SK-N-SH (cell line): ENCODE results near the gene NLGN1. TPM values are rescaled to one million over a fixed set of nuclear protein-coding genes. Genes with fewer than 3 reads are reported as not detected.
A peak's percentile ranks its signal among the peaks of the same experiment; 100 is the strongest.

ENCODE experiments used
- CTCF ChIA-PET: fragments of 300-600, 350-600 bp; formaldehyde crosslinking; extraction: SDS; loops from one replicate; lab custom pipeline; 2021; lab: Yijun Ruan, JAX
- POLR2A ChIA-PET: fragments of 350-600 bp; sonication (Branson Sonifier 250); formaldehyde crosslinking; extraction: SDS; loops from one replicate; lab custom pipeline; 2020; ENCODE audit warnings: antibody characterized with exemption, inconsistent platforms; lab: Yijun Ruan, JAX
- DNase-seq: peaks from one replicate; pipeline ENCODE4 v3.0.0; 2012
- H2AFZ ChIP-seq: fragments of 200-600 bp; sonication (generic); 2 replicates; pipeline ENCODE4 v1.8.1; 2016; ENCODE audit warnings: antibody characterized with exemption, mild to moderate bottlenecking, low read depth
- H3F3A ChIP-seq: fragments of 200-600 bp; sonication (generic); replicated peaks from 2 replicates; pipeline ENCODE3; 2016; ENCODE audit warnings: antibody characterized with exemption, mild to moderate bottlenecking; ENCODE audit not compliant: insufficient read depth
- H3K27ac ChIP-seq, 2 experiments: fragments of 200-500 bp in 1 of 2; fragments of 200-600 bp in 1 of 2; sonication (Bioruptor generic) in 1 of 2; sonication (generic), shearing (Covaris generic) in 1 of 2; 2 replicates each; pipeline versions ENCODE4 v1.5.1 to v1.6.1; 2014 to 2016; ENCODE audit warnings: low read depth in 2 of 2, inconsistent platforms in 1 of 2, low read length in 1 of 2, mild to moderate bottlenecking in 1 of 2, mixed read lengths in 1 of 2
- H3K27me3 ChIP-seq: fragments of 200-600 bp; sonication (generic), shearing (Covaris generic); 2 replicates; pipeline ENCODE4 v1.6.1; 2016; ENCODE audit warnings: mixed run types; ENCODE audit not compliant: insufficient read depth
- H3K36me3 ChIP-seq, 2 experiments: fragments of 200-500 bp in 1 of 2; fragments of 200-600 bp in 1 of 2; sonication (Bioruptor generic) in 1 of 2; sonication (generic) in 1 of 2; replicated peaks in 1 of 2; 2 replicates each; pipeline versions ENCODE3 to v1.5.1; 2014 to 2016; ENCODE audit warnings: low read length in 1 of 2, mild to moderate bottlenecking in 1 of 2; ENCODE audit not compliant: insufficient read depth in 2 of 2, control insufficient read depth in 1 of 2
- H3K4me1 ChIP-seq, 2 experiments: fragments of 200-500 bp in 1 of 2; fragments of 200-600 bp in 1 of 2; sonication (Bioruptor generic) in 1 of 2; sonication (generic), shearing (Covaris generic) in 1 of 2; 2 replicates each; pipeline versions ENCODE4 v1.5.1 to v1.6.1; 2014 to 2016; ENCODE audit warnings: low read depth in 1 of 2, low read length in 1 of 2, mixed run types in 1 of 2; ENCODE audit not compliant: insufficient read depth in 2 of 2, control insufficient read depth in 1 of 2
- H3K4me2 ChIP-seq: fragments of 200-600 bp; sonication (generic), shearing (Covaris generic); 2 replicates; pipeline ENCODE4 v1.6.1; 2017; ENCODE audit warnings: mixed run types
- H3K4me3 ChIP-seq, 2 experiments: fragments of 200-500 bp in 1 of 2; fragments of 200-600 bp in 1 of 2; sonication (Bioruptor generic) in 1 of 2; sonication (generic), shearing (Covaris generic) in 1 of 2; 2 replicates each; pipeline versions ENCODE4 v1.5.1 to v1.8.1; 2014 to 2016; ENCODE audit warnings: low read depth in 2 of 2, inconsistent platforms in 1 of 2, low read length in 1 of 2, mild to moderate bottlenecking in 1 of 2, mixed read lengths in 1 of 2, moderate library complexity in 1 of 2
- H3K79me2 ChIP-seq: fragments of 200-600 bp; sonication (generic); 2 replicates; pipeline ENCODE4 v1.8.1; 2017; ENCODE audit warnings: mild to moderate bottlenecking; ENCODE audit not compliant: insufficient read depth
- H3K9ac ChIP-seq: fragments of 200-600 bp; sonication (generic); 2 replicates; pipeline ENCODE4 v1.6.1; 2017; ENCODE audit warnings: mixed run types
- H3K9me2 ChIP-seq: fragments of 200-600 bp; sonication (generic); 2 replicates; pipeline ENCODE4 v1.6.1; 2017; ENCODE audit warnings: mixed run types
- H3K9me3 ChIP-seq: fragments of 200-600 bp; sonication (generic); 2 replicates; pipeline ENCODE4 v1.6.1; 2017; ENCODE audit warnings: mixed run types, mild to moderate bottlenecking, moderate library complexity
- H4K20me1 ChIP-seq: fragments of 200-600 bp; sonication (generic); 2 replicates; pipeline ENCODE4 v1.6.1; 2017; ENCODE audit warnings: mild to moderate bottlenecking, mixed run types; ENCODE audit not compliant: insufficient read depth
- CHD2 ChIP-seq: fragments of 150-350 bp; IDR thresholded peaks from 2 replicates; pipeline ENCODE4 v1.6.1; 2018; ENCODE audit warnings: low read length; ENCODE audit not compliant: partially characterized antibody
- FOSL2 ChIP-seq: IDR thresholded peaks from 2 replicates; pipeline ENCODE4 v1.4.0; 2012; ENCODE audit warnings: low read depth, mild to moderate bottlenecking, moderate library complexity, borderline replicate concordance
- FOXM1 ChIP-seq: IDR thresholded peaks from 2 replicates; pipeline ENCODE4 v1.4.0; 2012; ENCODE audit warnings: low read depth, mild to moderate bottlenecking
- GABPA ChIP-seq: IDR thresholded peaks from 2 replicates; pipeline ENCODE4 v1.4.0; 2012; ENCODE audit warnings: low read depth, mild to moderate bottlenecking
- JUND ChIP-seq: IDR thresholded peaks from 2 replicates; pipeline ENCODE4 v1.4.0; 2012
- MEF2A ChIP-seq: IDR thresholded peaks from 2 replicates; pipeline ENCODE4 v1.4.0; 2012; ENCODE audit warnings: low read depth, borderline replicate concordance
- NFIC ChIP-seq: IDR thresholded peaks from 2 replicates; pipeline ENCODE4 v1.4.0; 2012; ENCODE audit warnings: borderline replicate concordance
- RAD21 ChIP-seq: IDR thresholded peaks from 2 replicates; pipeline ENCODE4 v1.6.1; 2012; ENCODE audit warnings: mild to moderate bottlenecking, low read length
- RCOR1 ChIP-seq: fragments of 150-350 bp; IDR thresholded peaks from 2 replicates; pipeline ENCODE4 v1.6.1; 2017; ENCODE audit warnings: antibody characterized with exemption, low read length
- RFX5 ChIP-seq: IDR thresholded peaks from 2 replicates; pipeline ENCODE4 v1.6.1; 2012; ENCODE audit warnings: mild to moderate bottlenecking, improper control_type of control experiment, low read length
- SIN3A ChIP-seq: IDR thresholded peaks from 2 replicates; pipeline ENCODE4 v1.6.1; 2012; ENCODE audit warnings: low read depth, mild to moderate bottlenecking, low read length, moderate library complexity, borderline replicate concordance
- TAF1 ChIP-seq: IDR thresholded peaks from 2 replicates; pipeline ENCODE4 v1.6.1; 2012; ENCODE audit warnings: low read depth, mild to moderate bottlenecking, low read length, moderate library complexity, borderline replicate concordance
- TCF12 ChIP-seq: IDR thresholded peaks from 2 replicates; pipeline ENCODE4 v1.4.0; 2012
- WGBS: methylation state at CpG from one replicate; pipeline ENCODE4 v1.1.6; 2017; ENCODE audit warnings: low lambda C conversion rate; 5-methylcytosine and 5-hydroxymethylcytosine counted together
- polyA plus RNA-seq, 3 experiments: library from polyadenylated mRNA; depleted of rRNA; stranded (reverse); fragments of >200 nt; gene quantifications; 2 replicates each; pipeline ENCODE4 v1.2.3, GENCODE V29; 2012
- TF ChIP-seq, protein P1 (sequence below): fragments of 150-350 bp; IDR thresholded peaks from 2 replicates; pipeline ENCODE4 v1.6.1; 2017; ENCODE audit warnings: antibody characterized with exemption, low read length, low read depth, borderline replicate concordance
- TF ChIP-seq, protein P2 (sequence below): IDR thresholded peaks from 2 replicates; pipeline ENCODE4 v1.4.0; 2012; ENCODE audit warnings: low read depth, borderline replicate concordance
- TF ChIP-seq, protein P3 (sequence below): IDR thresholded peaks from 2 replicates; pipeline ENCODE4 v1.4.0; 2012; ENCODE audit warnings: low read depth

Gene NLGN1
- polyA plus RNA-seq, 1 of the 3 experiments (the other 2 are of a cell fraction), result 1.5 TPM

DNA sequence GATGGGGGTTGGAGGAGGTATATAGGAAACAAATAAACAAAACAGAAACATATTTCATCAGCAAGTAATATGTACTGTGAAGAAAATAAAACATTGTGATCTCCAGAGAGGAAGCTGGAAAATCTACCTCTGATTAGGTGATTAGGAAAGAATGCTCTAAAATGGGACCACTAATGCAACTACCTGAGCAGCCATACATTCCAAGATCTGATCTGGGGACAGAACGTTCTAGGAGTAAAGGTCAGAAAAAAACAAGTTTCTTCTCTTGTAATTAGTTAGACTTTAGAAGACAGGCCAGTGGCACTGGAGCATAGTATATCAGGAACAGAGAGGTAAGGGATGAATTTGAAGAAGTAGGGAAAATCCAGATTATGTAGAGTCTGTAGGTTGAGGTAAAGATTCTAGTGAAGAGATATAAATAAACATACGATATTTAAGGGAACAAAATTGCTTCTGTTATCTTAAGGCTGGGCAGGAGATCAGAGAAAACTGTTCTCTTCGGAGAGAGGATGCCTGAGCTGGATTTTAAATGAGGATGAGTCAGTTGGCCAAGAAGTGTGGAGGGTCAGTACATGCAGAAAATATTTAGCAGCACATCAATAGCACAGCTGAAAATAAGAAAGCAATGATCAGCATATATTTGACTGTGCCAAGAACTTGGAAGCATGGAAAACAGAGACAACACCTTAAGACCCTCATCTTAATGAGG, 429.5 kb downstream of the NLGN1 start:
- H3K27ac ChIP-seq, result peak overlapping the region in 1 of 2 experiments; percentile 29; a peak in 1 of 4 replicates
- no peaks in the 10 kb centered on the region for H4K20me1 ChIP-seq
- no peaks in the 10 kb centered on the region for H3K9me3 ChIP-seq
- no peaks in the 10 kb centered on the region for H3K27me3 ChIP-seq
- 22% methylated on average over 2 of the region's 3 CpGs for WGBS
- no peaks in the 10 kb centered on the region for H3K36me3 ChIP-seq
- POLR2A ChIA-PET, result no interaction called here
- H3K4me3 ChIP-seq, result no peak overlapping the region
- no peak overlapping the region for H3K9ac ChIP-seq
- H3F3A ChIP-seq, result peaks cover 4% of the 10 kb centered on the region
- DNase-seq, result no peak
- CTCF ChIA-PET, result no interaction called here
- H3K9me2 ChIP-seq, result no peaks in the 10 kb centered on the region
- H3K79me2 ChIP-seq, result no peaks in the 10 kb centered on the region
- H2AFZ ChIP-seq, result no peak overlapping the region
- TF ChIP-seq FOSL2 (peak; percentile 24; the same call in 1 of the 2 replicates), JUND (peak; percentile 8; the same call in 1 of the 2 replicates), NFIC (peak; percentile 43), TCF12 (no peak), MEF2A (peak; percentile 27; the same call in 1 of the 2 replicates), RFX5 (no peak)
- TF ChIP-seq, protein P1, sequence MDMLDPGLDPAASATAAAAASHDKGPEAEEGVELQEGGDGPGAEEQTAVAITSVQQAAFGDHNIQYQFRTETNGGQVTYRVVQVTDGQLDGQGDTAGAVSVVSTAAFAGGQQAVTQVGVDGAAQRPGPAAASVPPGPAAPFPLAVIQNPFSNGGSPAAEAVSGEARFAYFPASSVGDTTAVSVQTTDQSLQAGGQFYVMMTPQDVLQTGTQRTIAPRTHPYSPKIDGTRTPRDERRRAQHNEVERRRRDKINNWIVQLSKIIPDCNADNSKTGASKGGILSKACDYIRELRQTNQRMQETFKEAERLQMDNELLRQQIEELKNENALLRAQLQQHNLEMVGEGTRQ, result no peak
- TF ChIP-seq, all 33 proteins: peak for 4
- H3K4me1 ChIP-seq, result no peaks in the 10 kb centered on the region
- H3K4me2 ChIP-seq, result no peak overlapping the region

DNA sequence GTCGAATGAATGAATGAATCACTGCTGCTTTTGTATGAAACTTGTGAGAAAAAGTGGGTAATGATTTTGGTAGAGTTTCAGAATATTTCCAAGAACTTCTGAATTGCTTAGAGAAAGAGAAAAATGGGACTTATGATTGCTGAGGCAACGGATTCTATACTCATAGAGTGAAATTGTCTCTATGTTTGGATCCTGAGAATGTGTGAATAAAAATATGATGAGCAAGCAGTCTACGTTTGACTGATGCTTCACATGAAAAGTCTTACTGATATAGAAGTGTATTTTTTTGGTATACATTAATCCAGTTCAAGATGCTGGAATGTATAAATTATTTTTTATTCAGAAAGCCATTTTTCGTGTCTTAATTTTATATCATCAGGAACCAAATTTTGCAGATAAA, 441.1 kb downstream of the NLGN1 start:
- no peak for DNase-seq
- H3K27me3 ChIP-seq, result no peaks in the 10 kb centered on the region
- H3K4me1 ChIP-seq, result no peaks in the 10 kb centered on the region
- H3K27ac ChIP-seq, result no peak overlapping the region
- no peak overlapping the region for H3K4me2 ChIP-seq
- no peaks in the 10 kb centered on the region for H3K9me3 ChIP-seq
- TF ChIP-seq TCF12 (no peak), RAD21 (no peak), NFIC (no peak)
- TF ChIP-seq, protein P1, result no peak
- no peak overlapping the region for H3K9ac ChIP-seq
- H4K20me1 ChIP-seq, result no peaks in the 10 kb centered on the region
- no peak overlapping the region for H2AFZ ChIP-seq
- 0 out of 2 replicates have a peak, but pooled peaks cover 3% of the 10 kb centered on the region for H3K9me2 ChIP-seq
- H3F3A ChIP-seq, result no peaks in the 10 kb centered on the region
- no peaks in the 10 kb centered on the region for H3K79me2 ChIP-seq
- WGBS, result 71% methylated on average over 4 of the region's 4 CpGs
- CTCF ChIA-PET, result interaction anchor here (0.8 kb wide), 1 partner anchor 10 kb away, joined by 3 read pairs; no protein-coding TSS in a partner anchor
- no peaks in the 10 kb centered on the region for H3K36me3 ChIP-seq
- POLR2A ChIA-PET, result no interaction called here
- no peak overlapping the region for H3K4me3 ChIP-seq

DNA sequence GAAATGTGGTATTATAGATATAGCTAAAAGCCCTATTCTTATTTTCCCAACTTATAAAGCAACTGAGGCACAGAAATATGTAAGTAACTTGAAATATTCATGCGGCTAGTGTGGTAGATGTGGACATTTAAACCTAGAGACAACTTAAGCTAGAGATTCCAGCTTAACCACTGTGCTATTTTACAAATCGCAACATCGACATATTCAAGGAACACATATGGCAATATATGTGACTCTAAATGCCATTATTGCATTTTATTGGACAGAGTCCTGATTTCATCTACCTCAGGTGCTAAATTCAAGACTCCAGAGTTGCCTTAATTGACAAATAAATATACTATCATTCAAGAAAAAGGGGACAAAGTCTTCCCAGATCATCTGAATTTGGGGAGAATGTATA, 442.3 kb downstream of the NLGN1 start:
- Histone ChIP-seq H3K9me2 (0 out of 2 replicates have a peak, but pooled peaks cover 3% of the 10 kb centered on the region), H2AFZ (no peak overlapping the region), H3K36me3 (no peaks in the 10 kb centered on the region), H3F3A (no peaks in the 10 kb centered on the region), H3K27me3 (no peaks in the 10 kb centered on the region), H3K9me3 (no peaks in the 10 kb centered on the region), H3K79me2 (no peaks in the 10 kb centered on the region), H4K20me1 (no peaks in the 10 kb centered on the region), H3K9ac (no peak overlapping the region), H3K4me3 (no peak overlapping the region), H3K27ac (no peak overlapping the region), H3K4me1 (no peaks in the 10 kb centered on the region), H3K4me2 (no peak overlapping the region)
- ChIA-PET CTCF (no interaction called here), POLR2A (no interaction called here)
- 61% methylated on average over 3 of the region's 3 CpGs for WGBS
- DNase-seq, result no peak
- TF ChIP-seq TAF1 (no peak), CHD2 (no peak), FOSL2 (no peak), GABPA (no peak), RFX5 (no peak), SIN3A (no peak), RCOR1 (no peak), FOXM1 (no peak), MEF2A (no peak)
- TF ChIP-seq, protein P2, sequence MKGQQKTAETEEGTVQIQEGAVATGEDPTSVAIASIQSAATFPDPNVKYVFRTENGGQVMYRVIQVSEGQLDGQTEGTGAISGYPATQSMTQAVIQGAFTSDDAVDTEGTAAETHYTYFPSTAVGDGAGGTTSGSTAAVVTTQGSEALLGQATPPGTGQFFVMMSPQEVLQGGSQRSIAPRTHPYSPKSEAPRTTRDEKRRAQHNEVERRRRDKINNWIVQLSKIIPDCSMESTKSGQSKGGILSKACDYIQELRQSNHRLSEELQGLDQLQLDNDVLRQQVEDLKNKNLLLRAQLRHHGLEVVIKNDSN, result no peak
- TF ChIP-seq, protein P3, sequence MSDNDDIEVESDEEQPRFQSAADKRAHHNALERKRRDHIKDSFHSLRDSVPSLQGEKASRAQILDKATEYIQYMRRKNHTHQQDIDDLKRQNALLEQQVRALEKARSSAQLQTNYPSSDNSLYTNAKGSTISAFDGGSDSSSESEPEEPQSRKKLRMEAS, result no peak
